ENCODE data around the gene STAC.
"Not testable (repeated sequence)": the region's sequence is repeated elsewhere in the genome, so short reads cannot be mapped to it uniquely, and the experiment has no call there.

The STAC gene

GRCh38 chr3:36447061-36447460, 66.8 kb downstream of the STAC start:
- H3K4me1 ChIP-seq (ENCODE audit: control insufficient read depth, insufficient read depth, low read length): peaks cover 15% of the 10 kb centered on the region
- no peaks in the 10 kb centered on the region for H3K27me3 ChIP-seq (ENCODE audit: control insufficient read depth, insufficient read depth, low read length)
- H3K9me3 ChIP-seq (ENCODE audit: control insufficient read depth, insufficient read depth, low read depth, low read length): no peaks in the 10 kb centered on the region
- no peak overlapping the region for H3K27ac ChIP-seq (ENCODE audit: low read depth, low read length)
- no peak overlapping the region for H3K4me3 ChIP-seq (ENCODE audit: low read depth, low read length)
- no peaks in the 10 kb centered on the region for H3K36me3 ChIP-seq (ENCODE audit: control insufficient read depth, insufficient read depth, low read length)
- H3K9ac ChIP-seq (ENCODE audit: low read length): no peak overlapping the region

- peaks cover 12% of the 10 kb centered on the region; the same call in 1 of the 2 replicates for H3K36me3 ChIP-seq (ENCODE audit: control insufficient read depth, insufficient read depth, low read length)
- no peaks in the 10 kb centered on the region for H3K9me3 ChIP-seq (ENCODE audit: control insufficient read depth, insufficient read depth, low read depth, low read length)
- no peak overlapping the region for H3K9ac ChIP-seq (ENCODE audit: low read length)
- peaks cover 3% of the 10 kb centered on the region; the same call in 1 of the 2 replicates for H3K4me1 ChIP-seq (ENCODE audit: control insufficient read depth, insufficient read depth, low read length)
- H3K27me3 ChIP-seq (ENCODE audit: control insufficient read depth, insufficient read depth, low read length): no peaks in the 10 kb centered on the region
- no peak overlapping the region for H3K4me3 ChIP-seq (ENCODE audit: low read depth, low read length)
- no peak overlapping the region for H3K27ac ChIP-seq (ENCODE audit: low read depth, low read length)
Observed at GRCh38 chr3:36451816-36452215, 71.5 kb downstream of the STAC start.

- not testable (repeated sequence) for H3K9ac ChIP-seq (ENCODE audit: low read length); H3K9me3 ChIP-seq (ENCODE audit: control insufficient read depth, insufficient read depth, low read depth, low read length); H3K27ac ChIP-seq (ENCODE audit: low read depth, low read length); H3K4me3 ChIP-seq (ENCODE audit: low read depth, low read length); H3K4me1 ChIP-seq (ENCODE audit: control insufficient read depth, insufficient read depth, low read length); H3K27me3 ChIP-seq (ENCODE audit: control insufficient read depth, insufficient read depth, low read length)
- H3K36me3 ChIP-seq (ENCODE audit: control insufficient read depth, insufficient read depth, low read length): peaks cover 12% of the 10 kb centered on the region; the same call in 1 of the 2 replicates
Observed at GRCh38 chr3:36453213-36453612, 72.9 kb downstream of the STAC start.

- H3K27ac ChIP-seq (ENCODE audit: low read depth, low read length); H3K4me1 ChIP-seq (ENCODE audit: control insufficient read depth, insufficient read depth, low read length); H3K9ac ChIP-seq (ENCODE audit: low read length); H3K27me3 ChIP-seq (ENCODE audit: control insufficient read depth, insufficient read depth, low read length); H3K4me3 ChIP-seq (ENCODE audit: low read depth, low read length); H3K9me3 ChIP-seq (ENCODE audit: control insufficient read depth, insufficient read depth, low read depth, low read length): not testable (repeated sequence)
- H3K36me3 ChIP-seq (ENCODE audit: control insufficient read depth, insufficient read depth, low read length): peaks cover 12% of the 10 kb centered on the region; the same call in 1 of the 2 replicates
Observed at GRCh38 chr3:36453896-36454295, 73.6 kb downstream of the STAC start.

- Histone ChIP-seq H3K27ac (ENCODE audit: low read depth, low read length) (no peak overlapping the region), H3K9ac (ENCODE audit: low read length) (no peak overlapping the region), H3K27me3 (ENCODE audit: control insufficient read depth, insufficient read depth, low read length) (no peaks in the 10 kb centered on the region), H3K4me1 (ENCODE audit: control insufficient read depth, insufficient read depth, low read length) (no peaks in the 10 kb centered on the region), H3K9me3 (ENCODE audit: control insufficient read depth, insufficient read depth, low read depth, low read length) (no peaks in the 10 kb centered on the region), H3K4me3 (ENCODE audit: low read depth, low read length) (no peak overlapping the region), H3K36me3 (ENCODE audit: control insufficient read depth, insufficient read depth, low read length) (peaks cover 12% of the 10 kb centered on the region; the same call in 1 of the 2 replicates)
Observed at GRCh38 chr3:36455406-36455805, 75.1 kb downstream of the STAC start.

GRCh38 chr3:36456784-36457183, 76.5 kb downstream of the STAC start:
- no peaks in the 10 kb centered on the region for H3K4me1 ChIP-seq (ENCODE audit: control insufficient read depth, insufficient read depth, low read length)
- H3K27me3 ChIP-seq (ENCODE audit: control insufficient read depth, insufficient read depth, low read length): no peaks in the 10 kb centered on the region
- no peak overlapping the region for H3K27ac ChIP-seq (ENCODE audit: low read depth, low read length)
- H3K36me3 ChIP-seq (ENCODE audit: control insufficient read depth, insufficient read depth, low read length): peaks cover 12% of the 10 kb centered on the region; the same call in 1 of the 2 replicates
- no peak overlapping the region for H3K9ac ChIP-seq (ENCODE audit: low read length)
- no peak overlapping the region for H3K4me3 ChIP-seq (ENCODE audit: low read depth, low read length)
- H3K9me3 ChIP-seq (ENCODE audit: control insufficient read depth, insufficient read depth, low read depth, low read length): no peaks in the 10 kb centered on the region

GRCh38 chr3:36457667-36458066, 77.4 kb downstream of the STAC start:
- Histone ChIP-seq H3K27me3 (ENCODE audit: control insufficient read depth, insufficient read depth, low read length) (no peaks in the 10 kb centered on the region), H3K4me1 (ENCODE audit: control insufficient read depth, insufficient read depth, low read length) (no peaks in the 10 kb centered on the region), H3K9ac (ENCODE audit: low read length) (no peak overlapping the region), H3K9me3 (ENCODE audit: control insufficient read depth, insufficient read depth, low read depth, low read length) (no peaks in the 10 kb centered on the region), H3K4me3 (ENCODE audit: low read depth, low read length) (no peak overlapping the region), H3K36me3 (ENCODE audit: control insufficient read depth, insufficient read depth, low read length) (peaks cover 12% of the 10 kb centered on the region; the same call in 1 of the 2 replicates), H3K27ac (ENCODE audit: low read depth, low read length) (no peak overlapping the region)

- H3K27me3 ChIP-seq (ENCODE audit: control insufficient read depth, insufficient read depth, low read length): no peaks in the 10 kb centered on the region
- no peak overlapping the region for H3K4me3 ChIP-seq (ENCODE audit: low read depth, low read length)
- no peak overlapping the region for H3K27ac ChIP-seq (ENCODE audit: low read depth, low read length)
- no peaks in the 10 kb centered on the region for H3K4me1 ChIP-seq (ENCODE audit: control insufficient read depth, insufficient read depth, low read length)
- H3K9ac ChIP-seq (ENCODE audit: low read length): no peak overlapping the region
- peaks cover 10% of the 10 kb centered on the region; the same call in 1 of the 2 replicates for H3K36me3 ChIP-seq (ENCODE audit: control insufficient read depth, insufficient read depth, low read length)
- no peaks in the 10 kb centered on the region for H3K9me3 ChIP-seq (ENCODE audit: control insufficient read depth, insufficient read depth, low read depth, low read length)
Observed at GRCh38 chr3:36459177-36459576, 78.9 kb downstream of the STAC start.

GRCh38 chr3:36461597-36461996, 81.3 kb downstream of the STAC start:
- Histone ChIP-seq H3K9me3 (ENCODE audit: control insufficient read depth, insufficient read depth, low read depth, low read length) (0 out of 2 replicates have a peak, but pooled peaks cover 5% of the 10 kb centered on the region), H3K4me1 (ENCODE audit: control insufficient read depth, insufficient read depth, low read length) (no peaks in the 10 kb centered on the region), H3K36me3 (ENCODE audit: control insufficient read depth, insufficient read depth, low read length) (no peaks in the 10 kb centered on the region), H3K4me3 (ENCODE audit: low read depth, low read length) (no peak overlapping the region), H3K27ac (ENCODE audit: low read depth, low read length) (no peak overlapping the region), H3K27me3 (ENCODE audit: control insufficient read depth, insufficient read depth, low read length) (no peaks in the 10 kb centered on the region), H3K9ac (ENCODE audit: low read length) (no peak overlapping the region)

GRCh38 chr3:36472045-36472444, 91.7 kb downstream of the STAC start:
- H3K4me1 ChIP-seq (ENCODE audit: control insufficient read depth, insufficient read depth, low read length); H3K36me3 ChIP-seq (ENCODE audit: control insufficient read depth, insufficient read depth, low read length); H3K9ac ChIP-seq (ENCODE audit: low read length); H3K4me3 ChIP-seq (ENCODE audit: low read depth, low read length); H3K27ac ChIP-seq (ENCODE audit: low read depth, low read length); H3K27me3 ChIP-seq (ENCODE audit: control insufficient read depth, insufficient read depth, low read length); H3K9me3 ChIP-seq (ENCODE audit: control insufficient read depth, insufficient read depth, low read depth, low read length): not testable (repeated sequence)

GRCh38 chr3:36475558-36475957, 95.3 kb downstream of the STAC start:
- Histone ChIP-seq H3K9me3 (ENCODE audit: control insufficient read depth, insufficient read depth, low read depth, low read length) (no peaks in the 10 kb centered on the region), H3K9ac (ENCODE audit: low read length) (no peak overlapping the region), H3K27me3 (ENCODE audit: control insufficient read depth, insufficient read depth, low read length) (no peaks in the 10 kb centered on the region), H3K27ac (ENCODE audit: low read depth, low read length) (no peak overlapping the region), H3K4me3 (ENCODE audit: low read depth, low read length) (no peak overlapping the region), H3K4me1 (ENCODE audit: control insufficient read depth, insufficient read depth, low read length) (no peaks in the 10 kb centered on the region), H3K36me3 (ENCODE audit: control insufficient read depth, insufficient read depth, low read length) (no peaks in the 10 kb centered on the region)
